ENCODE results near the gene BCL3. TPM values are rescaled to one million over a fixed set of nuclear protein-coding genes. Genes with fewer than 3 reads are reported as not detected.

The BCL3 gene
- total RNA-seq, 1 experiment from 2014 or later: 37.9 TPM

GRCh38 chr19:44789943-44790483, 41.5 kb downstream of the BCL3 start:
- intact Hi-C loops (cut with micrococcal nuclease): no loop called here
- no peaks in the 10 kb centered on the region for H3K27me3 ChIP-seq (ENCODE audit: insufficient read depth, low read length)
- no peak overlapping the region for H3K4me3 ChIP-seq (replicated peaks in 1 of 2; ENCODE audit: low read depth in 1 of 2, low read length in 2 of 2)
- BruUV-seq (replicated peaks): no TSS peak
- RAD21 ChIA-PET (ENCODE audit: low non-redundant PET in 1 of 2, low total read pairs in 2 of 2, uncharacterized antibody in 2 of 2, unreplicated experiment in 2 of 2): no interaction called here
- no peak overlapping the region for H3K27ac ChIP-seq (ENCODE audit: low read depth, low read length)
- H3K36me3 ChIP-seq (ENCODE audit: control insufficient read depth in 1 of 2, insufficient read depth in 2 of 2, low read length in 2 of 2): peaks cover 40 to 51% of the 10 kb centered on the region in 2 experiments
- H3K9ac ChIP-seq (ENCODE audit: low read length): no peak overlapping the region
- POLR2A ChIA-PET: no interaction called here
- no peak for DNase-seq (ENCODE audit: low read depth, low spot score)
- no peak overlapping the region for H3K4me2 ChIP-seq (ENCODE audit: low read length)
- H3K9me2 ChIP-seq (ENCODE audit: insufficient read depth): no peaks in the 10 kb centered on the region
- peaks cover 4% of the 10 kb centered on the region; the same call in 1 of the 2 replicates for H3K79me2 ChIP-seq (ENCODE audit: insufficient read depth, low read length)
- no peaks in the 10 kb centered on the region for H3K9me3 ChIP-seq (ENCODE audit: control insufficient read depth in 1 of 2, insufficient read depth in 1 of 2, low read depth in 1 of 2, low read length in 2 of 2)
- ATAC-seq: no peak
- H2AFZ ChIP-seq (ENCODE audit: low read depth, low read length, poor library complexity, severe bottlenecking): no peak overlapping the region
- TF ChIP-seq SIN3A (IDR thresholded peaks at IDR 0.05; ENCODE audit: low read depth) (no peak), ELF1 (IDR thresholded peaks at IDR 0.05; ENCODE audit: borderline replicate concordance, low read depth) (no peak), SP1 (IDR thresholded peaks at IDR 0.05; ENCODE audit: low read depth) (no peak), SRF (IDR thresholded peaks at IDR 0.05; ENCODE audit: low read depth) (no peak), RAD21 (IDR thresholded peaks at IDR 0.05; ENCODE audit: low read depth) (no peak), POLR2AphosphoS5 (IDR thresholded peaks at IDR 0.05; ENCODE audit: low read depth, low read length) (no peak), ZFX (IDR thresholded peaks at IDR 0.05) (no peak), CEBPB (IDR thresholded peaks at IDR 0.05; ENCODE audit: low read depth) (no peak), CTCF (IDR thresholded peaks at IDR 0.05 in 2 of 3, conservative IDR thresholded peaks at IDR 0.05 in 1 of 3; ENCODE audit: borderline replicate concordance in 1 of 3, insufficient read depth in 1 of 3, low read depth in 2 of 3, low read length in 2 of 3) (no peak), EZH2 (IDR thresholded peaks at IDR 0.05) (no peak), EZH2phosphoT487 (IDR thresholded peaks at IDR 0.05; ENCODE audit: borderline replicate concordance) (no peak), ZNF274 (IDR thresholded peaks at IDR 0.05; ENCODE audit: low read depth, low read length) (no peak), FOSL1 (IDR thresholded peaks at IDR 0.05; ENCODE audit: low read depth) (no peak), POLR2A (IDR thresholded peaks at IDR 0.05; ENCODE audit: borderline replicate concordance, extremely low read depth, insufficient read depth, insufficient read length) (no peak), TCF7L2 (IDR thresholded peaks at IDR 0.05; ENCODE audit: borderline replicate concordance, extremely low read depth, insufficient read depth, insufficient read length) (no peak), EGR1 (IDR thresholded peaks at IDR 0.05; ENCODE audit: low read depth) (no peak)
- TF ChIP-seq, protein P1, sequence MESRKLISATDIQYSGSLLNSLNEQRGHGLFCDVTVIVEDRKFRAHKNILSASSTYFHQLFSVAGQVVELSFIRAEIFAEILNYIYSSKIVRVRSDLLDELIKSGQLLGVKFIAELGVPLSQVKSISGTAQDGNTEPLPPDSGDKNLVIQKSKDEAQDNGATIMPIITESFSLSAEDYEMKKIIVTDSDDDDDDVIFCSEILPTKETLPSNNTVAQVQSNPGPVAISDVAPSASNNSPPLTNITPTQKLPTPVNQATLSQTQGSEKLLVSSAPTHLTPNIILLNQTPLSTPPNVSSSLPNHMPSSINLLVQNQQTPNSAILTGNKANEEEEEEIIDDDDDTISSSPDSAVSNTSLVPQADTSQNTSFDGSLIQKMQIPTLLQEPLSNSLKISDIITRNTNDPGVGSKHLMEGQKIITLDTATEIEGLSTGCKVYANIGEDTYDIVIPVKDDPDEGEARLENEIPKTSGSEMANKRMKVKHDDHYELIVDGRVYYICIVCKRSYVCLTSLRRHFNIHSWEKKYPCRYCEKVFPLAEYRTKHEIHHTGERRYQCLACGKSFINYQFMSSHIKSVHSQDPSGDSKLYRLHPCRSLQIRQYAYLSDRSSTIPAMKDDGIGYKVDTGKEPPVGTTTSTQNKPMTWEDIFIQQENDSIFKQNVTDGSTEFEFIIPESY (IDR thresholded peaks at IDR 0.05; ENCODE audit: extremely low read depth, insufficient replicate concordance, low read length): no peak
- H3K4me1 ChIP-seq (ENCODE audit: control insufficient read depth in 1 of 2, insufficient read depth in 2 of 2, low read length in 2 of 2): no peaks in the 10 kb centered on the region
- H4K20me1 ChIP-seq (ENCODE audit: insufficient read depth): no peaks in the 10 kb centered on the region
- CTCF ChIA-PET: no interaction called here
